Spleen (tissue), 7 donors: ENCODE results near the gene VDAC1.

Experiments
- CTCF ChIP-seq, 11 experiments: fragments of 200-600 bp in 7 of 11; fragments of 450-650 bp in 4 of 11; sonication (generic) in 4 of 11; IDR thresholded peaks in 8 of 11; conservative IDR thresholded peaks in 3 of 11; 1 replicate in 7 of 11; 2 replicates in 4 of 11; pipeline versions ENCODE4 v1.4.0 to v1.8.0; 2016 to 2021; ENCODE audit warnings: antibody characterized with exemption in 11 of 11, inconsistent platforms in 4 of 11, mild to moderate bottlenecking in 1 of 11
- POLR2AphosphoS5 ChIP-seq, 3 donors: sonication (generic); formaldehyde crosslinking; IDR thresholded peaks; one replicate each; pipeline ENCODE4 v1.5.1; 2017; ENCODE audit warnings: antibody characterized with exemption in 3 of 3
- donor health status: DM: no; HTN: no; CAD: no; lungs with moderate emphysema.
- donor health status: DM: no; HTN: no; CAD: no.
- donor health status: DM: no; HTN: no; CAD: no.

GRCh38 chr5:133967124-133967523 is 37.7 kb downstream of the VDAC1 start:
- TF ChIP-seq CTCF (IDR thresholded peaks at IDR 0.05 in 8 of 11, conservative IDR thresholded peaks at IDR 0.05 in 3 of 11) (no peak), POLR2AphosphoS5 (IDR thresholded peaks at IDR 0.05) (no peak)
